Naive thymus-derived CD4-positive, alpha-beta T cell (primary cell): ENCODE measurements around the gene TM4SF4. TPM values are rescaled to one million over a fixed set of nuclear protein-coding genes. Genes with fewer than 3 reads are reported as not detected.

Source experiments
- ATAC-seq: fragments of 150-1000 bp; cut with Tn5 transposase; 2 replicates; pipeline ENCODE4 v1.10.0; 2021; ENCODE audit warnings: mild to moderate bottlenecking, moderate library complexity
- CTCF ChIA-PET: fragments of 350-600 bp; sonication (Branson Sonifier 250); formaldehyde crosslinking; loops from one replicate; lab custom pipeline; 2021; ENCODE audit warnings: antibody characterized with exemption; lab: Charles Lee
- POLR2A ChIA-PET: fragments of 350-600 bp; sonication (Branson Sonifier 250); formaldehyde crosslinking; loops from one replicate; lab custom pipeline; 2021; ENCODE audit warnings: antibody characterized with exemption, inconsistent platforms; lab: Charles Lee
- DNase-seq, 9 donors: peaks; one replicate each; pipeline versions ENCODE4 v3.0.0 to v3.0.0-alpha.2; 2020 to 2022; ENCODE audit warnings: mixed read lengths in 1 of 9
- H3K27ac ChIP-seq: one replicate; pipeline ENCODE4 v1.7.0; 2013; ENCODE audit warnings: mild to moderate bottlenecking, low read depth, low read length, moderate library complexity
- H3K27me3 ChIP-seq, 2 donors: one replicate each; pipeline ENCODE4 v1.7.0; 2013; ENCODE audit warnings: low read length in 2 of 2, mild to moderate bottlenecking in 2 of 2, moderate library complexity in 2 of 2; ENCODE audit not compliant: control insufficient read depth in 2 of 2, insufficient read depth in 2 of 2
- H3K36me3 ChIP-seq, 3 experiments: 1 replicate in 2 of 3; 2 replicates in 1 of 3; pipeline ENCODE4 v1.7.0; 2013; ENCODE audit warnings: low read length in 3 of 3, mild to moderate bottlenecking in 3 of 3, moderate library complexity in 1 of 3; ENCODE audit not compliant: insufficient read depth in 3 of 3, control insufficient read depth in 2 of 3
- H3K4me1 ChIP-seq, 2 donors: one replicate each; pipeline ENCODE4 v1.7.0; 2013; ENCODE audit warnings: low read length in 2 of 2, mild to moderate bottlenecking in 2 of 2, moderate library complexity in 1 of 2; ENCODE audit not compliant: control insufficient read depth in 2 of 2, insufficient read depth in 2 of 2
- H3K4me3 ChIP-seq: 2 replicates; pipeline ENCODE4 v1.7.0; 2013; ENCODE audit warnings: mild to moderate bottlenecking, low read length
- H3K9me3 ChIP-seq, 3 experiments: 1 replicate in 2 of 3; 2 replicates in 1 of 3; pipeline ENCODE4 v1.7.0; 2013; ENCODE audit warnings: low read length in 3 of 3; ENCODE audit not compliant: control insufficient read depth in 2 of 3
- H3K27ac Mint-ChIP-seq, 9 donors: one replicate each; pipeline ENCODE4 v1.8.0; 2020 to 2022; ENCODE audit warnings: mixed read lengths in 9 of 9, mild to moderate bottlenecking in 8 of 9, moderate library complexity in 5 of 9, inconsistent platforms in 2 of 9
- H3K27me3 Mint-ChIP-seq, 5 donors: one replicate each; pipeline ENCODE4 v1.8.0; 2021 to 2022; ENCODE audit warnings: mixed read lengths in 5 of 5, mild to moderate bottlenecking in 1 of 5
- H3K36me3 Mint-ChIP-seq, 5 donors: one replicate each; pipeline ENCODE4 v1.8.0; 2020 to 2022; ENCODE audit warnings: mixed read lengths in 5 of 5, mild to moderate bottlenecking in 3 of 5, inconsistent platforms in 1 of 5
- H3K4me1 Mint-ChIP-seq, 7 donors: one replicate each; pipeline ENCODE4 v1.8.0; 2020 to 2022; ENCODE audit warnings: mixed read lengths in 7 of 7, mild to moderate bottlenecking in 3 of 7, inconsistent platforms in 1 of 7
- H3K4me3 Mint-ChIP-seq, 10 donors: one replicate each; pipeline ENCODE4 v1.8.0; 2020 to 2022; ENCODE audit warnings: mild to moderate bottlenecking in 10 of 10, mixed read lengths in 10 of 10, moderate library complexity in 6 of 10, inconsistent platforms in 2 of 10
- H3K9me3 Mint-ChIP-seq, 11 donors: one replicate each; pipeline ENCODE4 v1.8.0; 2020 to 2022; ENCODE audit warnings: mixed read lengths in 11 of 11, mild to moderate bottlenecking in 4 of 11, inconsistent platforms in 1 of 11, moderate library complexity in 1 of 11
- intact Hi-C, 2 donors: fragments of 100-400 bp; cut with micrococcal nuclease; formaldehyde crosslinking; loops; one replicate each; pipeline ENCODE4 v1.15.1; 2023
- polyA plus RNA-seq, 2 donors: library from polyadenylated mRNA; unstranded; fragments of 300-500 nt; fragmentation: Illumina TruSeq; gene quantifications; one replicate each; pipeline ENCODE4 v1.2.3, GENCODE V29; 2021
- total RNA-seq, 6 experiments: library from RNA in 5 of 6; stranded (reverse) in 5 of 6; gene quantifications; 1 replicate in 5 of 6; 2 replicates in 1 of 6; pipeline ENCODE4 v1.2.3 and lab custom pipeline; 2021 to 2026

TM4SF4 gene
- total and polyA plus RNA-seq, 7 experiments from 2014 or later: not detected

- no peak overlapping the region for H3K27ac Mint-ChIP-seq
- no peak overlapping the region for H3K4me3 Mint-ChIP-seq
- peaks cover 0 to 4% (median 0%) of the 10 kb centered on the region in 11 donors for H3K9me3 Mint-ChIP-seq
- Histone ChIP-seq H3K4me3 (no peak overlapping the region), H3K9me3 (no peaks in the 10 kb centered on the region), H3K4me1 (no peaks in the 10 kb centered on the region), H3K27me3 (no peaks in the 10 kb centered on the region), H3K36me3 (no peaks in the 10 kb centered on the region), H3K27ac (no peak overlapping the region)
- H3K27me3 Mint-ChIP-seq: peaks cover 0 to 16% (median 8%) of the 10 kb centered on the region in 5 donors
- DNase-seq (no peak), ATAC-seq (no peak)
- ChIA-PET POLR2A (no interaction called here), CTCF (no interaction called here)
- no peaks in the 10 kb centered on the region for H3K4me1 Mint-ChIP-seq
- no peaks in the 10 kb centered on the region for H3K36me3 Mint-ChIP-seq
- intact Hi-C loops: no loop called here
Observed at GRCh38 chr3:149459491-149460059, 14.9 kb upstream of the TM4SF4 start.

DNA sequence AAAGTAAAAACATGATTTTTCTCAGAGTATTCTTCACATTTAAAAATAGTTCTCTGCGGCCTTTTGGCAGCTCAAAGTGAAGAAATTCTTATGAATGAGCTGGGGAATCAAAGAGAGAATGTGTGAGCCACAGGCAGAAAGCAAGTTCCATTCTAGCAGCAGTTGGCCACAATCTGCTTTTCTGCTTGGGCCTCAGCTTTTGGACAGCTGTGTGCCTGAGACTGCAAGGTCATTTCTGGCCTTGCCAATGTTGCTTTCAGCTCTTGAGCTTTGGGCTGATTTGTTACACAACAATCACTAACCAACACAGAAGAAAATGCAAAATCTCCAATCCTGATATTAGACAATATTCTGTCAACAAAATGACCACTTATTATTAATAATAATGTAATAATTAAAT, 14.4 kb upstream of the TM4SF4 start:
- H3K4me1 Mint-ChIP-seq: no peaks in the 10 kb centered on the region
- H3K36me3 Mint-ChIP-seq: no peaks in the 10 kb centered on the region
- peaks cover 0 to 14% (median 4%) of the 10 kb centered on the region in 5 donors for H3K27me3 Mint-ChIP-seq
- H3K27me3 ChIP-seq: no peaks in the 10 kb centered on the region
- H3K4me3 Mint-ChIP-seq: no peak overlapping the region
- ATAC-seq: no peak
- H3K27ac Mint-ChIP-seq: no peak overlapping the region
- H3K36me3 ChIP-seq: no peaks in the 10 kb centered on the region
- no peak for DNase-seq
- no peaks in the 10 kb centered on the region for H3K4me1 ChIP-seq
- H3K9me3 ChIP-seq: no peaks in the 10 kb centered on the region
- intact Hi-C loops: no loop called here
- ChIA-PET POLR2A (no interaction called here), CTCF (no interaction called here)
- H3K4me3 ChIP-seq: no peak overlapping the region
- peaks cover 0 to 4% (median 0%) of the 10 kb centered on the region in 11 donors for H3K9me3 Mint-ChIP-seq
- no peak overlapping the region for H3K27ac ChIP-seq

- no peaks in the 10 kb centered on the region for H3K9me3 ChIP-seq
- CTCF ChIA-PET: interaction anchor here (0.6 kb wide), 1 partner anchor 1938 kb away, joined by 4 read pairs; no protein-coding TSS in a partner anchor
Observed at GRCh38 chr3:149462051-149462450, 12.4 kb upstream of the TM4SF4 start.

GRCh38 chr3:149462581-149463011, 11.9 kb upstream of the TM4SF4 start:
- CTCF ChIA-PET: interaction anchor here (0.6 kb wide), 1 partner anchor 1937 kb away, joined by 4 read pairs; no protein-coding TSS in a partner anchor
- H3K27ac ChIP-seq: no peak overlapping the region
- no peaks in the 10 kb centered on the region for H3K36me3 ChIP-seq
- no peaks in the 10 kb centered on the region for H3K4me1 Mint-ChIP-seq
- H3K36me3 Mint-ChIP-seq: no peaks in the 10 kb centered on the region
- DNase-seq (no peak), ATAC-seq (no peak)
- POLR2A ChIA-PET: no interaction called here
- no peaks in the 10 kb centered on the region for H3K4me1 ChIP-seq
- H3K27ac Mint-ChIP-seq: no peak overlapping the region
- peaks cover 0 to 4% (median 0%) of the 10 kb centered on the region in 11 donors for H3K9me3 Mint-ChIP-seq
- H3K4me3 Mint-ChIP-seq: no peak overlapping the region
- intact Hi-C loops: no loop called here
- no peaks in the 10 kb centered on the region for H3K27me3 ChIP-seq
- peaks cover 2 to 16% (median 7%) of the 10 kb centered on the region in 5 donors for H3K27me3 Mint-ChIP-seq
- H3K4me3 ChIP-seq: no peak overlapping the region
- H3K9me3 ChIP-seq: no peaks in the 10 kb centered on the region

More at GRCh38 chr3:149462051-149462450, 12.4 kb upstream of the TM4SF4 start:
- DNase-seq (no peak), ATAC-seq (no peak)
- POLR2A ChIA-PET: no interaction called here
- peaks cover 0 to 4% (median 0%) of the 10 kb centered on the region in 11 donors for H3K9me3 Mint-ChIP-seq
- Histone ChIP-seq H3K27me3 (no peaks in the 10 kb centered on the region), H3K4me3 (no peak overlapping the region), H3K27ac (no peak overlapping the region), H3K36me3 (no peaks in the 10 kb centered on the region), H3K4me1 (no peaks in the 10 kb centered on the region)
- H3K36me3 Mint-ChIP-seq: no peaks in the 10 kb centered on the region
- no peak overlapping the region for H3K27ac Mint-ChIP-seq
- no peak overlapping the region for H3K4me3 Mint-ChIP-seq
- H3K4me1 Mint-ChIP-seq: no peaks in the 10 kb centered on the region
- intact Hi-C loops: no loop called here
- peaks cover 2 to 16% (median 8%) of the 10 kb centered on the region in 5 donors for H3K27me3 Mint-ChIP-seq

- Mint-ChIP-seq H3K4me3 (no peak overlapping the region), H3K9me3 (peaks cover 0 to 1% (median 0%) of the 10 kb centered on the region in 11 donors), H3K36me3 (no peaks in the 10 kb centered on the region), H3K27me3 (peaks cover 2 to 16% (median 4%) of the 10 kb centered on the region in 5 donors), H3K4me1 (no peaks in the 10 kb centered on the region), H3K27ac (no peak overlapping the region)
- no peaks in the 10 kb centered on the region for H3K36me3 ChIP-seq
- H3K4me1 ChIP-seq: no peaks in the 10 kb centered on the region
- no peaks in the 10 kb centered on the region for H3K9me3 ChIP-seq
- no peak overlapping the region for H3K4me3 ChIP-seq
- no peaks in the 10 kb centered on the region for H3K27me3 ChIP-seq
- DNase-seq (no peak), ATAC-seq (no peak)
- intact Hi-C loops: no loop called here
- CTCF ChIA-PET: no interaction called here
- H3K27ac ChIP-seq: no peak overlapping the region
- POLR2A ChIA-PET: no interaction called here
Observed at GRCh38 chr3:149463921-149464320, 10.6 kb upstream of the TM4SF4 start.

- peaks cover 0 to 1% (median 0%) of the 10 kb centered on the region in 11 donors for H3K9me3 Mint-ChIP-seq
- no peak overlapping the region for H3K27ac Mint-ChIP-seq
- H3K27ac ChIP-seq: no peak overlapping the region
Observed at GRCh38 chr3:149464542-149465328, 9.8 kb upstream of the TM4SF4 start.

More at GRCh38 chr3:149464542-149465328, 9.8 kb upstream of the TM4SF4 start:
- no peaks in the 10 kb centered on the region for H3K4me1 Mint-ChIP-seq
- H3K4me3 ChIP-seq: no peak overlapping the region
- no peak overlapping the region for H3K4me3 Mint-ChIP-seq
- ATAC-seq (no peak), DNase-seq (no peak)
- POLR2A ChIA-PET: no interaction called here
- no peaks in the 10 kb centered on the region for H3K9me3 ChIP-seq
- no peaks in the 10 kb centered on the region for H3K4me1 ChIP-seq
- intact Hi-C loops: no loop called here
- no peaks in the 10 kb centered on the region for H3K27me3 ChIP-seq
- no peaks in the 10 kb centered on the region for H3K36me3 ChIP-seq
- H3K36me3 Mint-ChIP-seq: no peaks in the 10 kb centered on the region
- CTCF ChIA-PET: no interaction called here
- H3K27me3 Mint-ChIP-seq: peaks cover 2 to 16% (median 4%) of the 10 kb centered on the region in 5 donors
